ENCODE results near the gene CERS6.

CERS6 gene

GRCh38 chr2:168666339-168666738 lies 210.3 kb downstream of the CERS6 start:
- H3K4me1 Mint-ChIP-seq = peaks cover 11% of the 10 kb centered on the region
- ATAC-seq = peak; percentile 79

DNA sequence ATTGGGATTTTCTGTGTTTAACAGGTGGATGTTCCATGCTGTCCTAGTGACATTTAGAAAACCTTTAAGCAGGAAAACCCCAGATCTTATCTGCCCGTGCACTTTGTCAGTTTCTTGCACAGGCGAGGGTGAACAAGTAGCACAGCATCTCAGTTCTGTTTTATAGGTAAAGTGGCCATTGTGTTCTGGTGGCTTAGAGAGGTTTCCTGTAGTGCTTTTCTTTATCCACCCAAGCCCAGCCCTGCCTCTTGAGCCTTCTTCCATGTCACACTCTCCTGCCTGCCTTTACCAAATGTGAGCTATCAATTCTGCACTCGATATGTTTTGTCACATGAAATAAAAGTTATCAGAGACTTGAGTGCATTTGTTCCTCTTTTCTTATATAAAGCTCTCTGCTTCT lies 211.1 kb downstream of the CERS6 start:
- ATAC-seq = no peak
- DNase-seq (ENCODE audit: low spot score in 2 of 2) = no peak
- no peak overlapping the region for H3K27ac Mint-ChIP-seq
- H3K36me3 Mint-ChIP-seq = no peaks in the 10 kb centered on the region
- peaks cover 11% of the 10 kb centered on the region for H3K4me1 Mint-ChIP-seq
- H3K4me3 Mint-ChIP-seq = no peak overlapping the region
- no peaks in the 10 kb centered on the region for H3K9me3 Mint-ChIP-seq

More at GRCh38 chr2:168666339-168666738, 210.3 kb downstream of the CERS6 start:
- no peak for DNase-seq (ENCODE audit: low spot score in 2 of 2)
- no peak overlapping the region for H3K4me3 Mint-ChIP-seq
- no peaks in the 10 kb centered on the region for H3K36me3 Mint-ChIP-seq
- H3K27ac Mint-ChIP-seq = no peak overlapping the region
- no peaks in the 10 kb centered on the region for H3K9me3 Mint-ChIP-seq

GRCh38 chr2:168669151-168669550 lies 213.1 kb downstream of the CERS6 start:
- Mint-ChIP-seq H3K27ac (no peak overlapping the region), H3K4me1 (peaks cover 9% of the 10 kb centered on the region), H3K4me3 (no peak overlapping the region), H3K36me3 (no peaks in the 10 kb centered on the region), H3K9me3 (no peaks in the 10 kb centered on the region)
- DNase-seq (ENCODE audit: low spot score in 2 of 2) (no peak), ATAC-seq (no peak)

DNA sequence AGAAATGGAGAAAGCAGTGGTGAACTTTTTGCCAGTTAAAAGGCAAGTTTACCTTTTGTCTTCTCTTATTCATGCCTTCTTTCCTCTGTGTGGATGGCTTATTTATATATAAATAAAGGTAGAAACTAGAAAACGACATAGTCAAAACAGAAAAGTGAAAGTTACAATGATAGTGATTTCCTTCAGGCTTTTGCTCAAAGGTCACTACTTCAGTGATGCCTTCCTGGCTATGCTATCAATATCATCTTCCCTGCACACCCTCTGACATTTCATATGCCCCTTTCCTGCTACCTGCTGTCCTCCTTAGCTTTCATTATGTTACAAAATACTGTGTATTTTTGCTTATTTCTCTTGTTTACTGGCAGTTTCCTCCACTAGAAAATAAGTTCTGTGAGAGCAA lies 214.4 kb downstream of the CERS6 start:
- H3K9me3 Mint-ChIP-seq = no peaks in the 10 kb centered on the region
- ATAC-seq = no peak
- H3K36me3 Mint-ChIP-seq = no peaks in the 10 kb centered on the region
- no peak overlapping the region for H3K4me3 Mint-ChIP-seq
- no peak for DNase-seq (ENCODE audit: low spot score in 2 of 2)
- peaks cover 6% of the 10 kb centered on the region for H3K4me1 Mint-ChIP-seq
- H3K27ac Mint-ChIP-seq = no peak overlapping the region

- Mint-ChIP-seq H3K4me3 (no peak overlapping the region), H3K4me1 (no peaks in the 10 kb centered on the region), H3K36me3 (no peaks in the 10 kb centered on the region), H3K27ac (no peak overlapping the region), H3K9me3 (no peaks in the 10 kb centered on the region)
- no peak for DNase-seq (ENCODE audit: low spot score in 2 of 2)
- no peak for ATAC-seq
These were observed 215.9 kb downstream of the CERS6 start for GRCh38 chr2:168671932-168672331.

- Mint-ChIP-seq H3K27ac (no peak overlapping the region), H3K36me3 (no peaks in the 10 kb centered on the region), H3K4me3 (no peak overlapping the region), H3K9me3 (no peaks in the 10 kb centered on the region), H3K4me1 (no peaks in the 10 kb centered on the region)
- DNase-seq (ENCODE audit: low spot score in 2 of 2) (no peak), ATAC-seq (no peak)
These were observed 217.5 kb downstream of the CERS6 start for GRCh38 chr2:168673265-168674189.

DNA sequence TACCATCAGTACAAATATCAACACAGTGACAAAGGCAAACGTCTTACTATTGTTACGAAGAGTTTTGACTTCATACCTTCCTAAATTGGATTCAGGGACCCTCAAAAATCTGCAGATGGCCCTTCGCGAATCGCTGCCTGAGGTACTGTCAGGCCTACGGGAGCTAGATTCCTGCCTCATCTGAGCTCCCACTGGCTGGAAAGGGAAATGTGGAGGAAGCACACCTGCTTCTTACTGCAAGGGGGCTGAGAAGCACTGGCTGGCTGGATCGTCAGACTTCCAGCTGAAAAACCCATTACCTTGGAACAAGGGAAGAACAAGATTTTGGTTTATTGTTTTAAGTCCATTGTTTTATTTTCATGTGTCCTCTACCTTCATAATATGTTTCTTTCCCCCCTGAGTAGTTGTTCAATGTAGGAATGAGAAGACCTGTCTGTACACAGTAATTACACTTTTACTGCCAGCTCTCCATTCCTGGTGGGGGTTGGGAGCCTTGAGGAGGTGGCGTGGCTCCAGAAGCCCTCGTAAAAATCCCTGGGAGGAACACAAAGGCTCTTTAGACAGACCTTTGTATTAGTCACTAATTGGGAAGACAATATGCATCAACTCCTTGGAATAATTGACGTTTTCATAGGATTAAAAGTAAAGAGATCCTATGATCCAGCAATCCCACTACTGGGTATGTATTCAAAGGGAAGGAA lies 222.2 kb downstream of the CERS6 start:
- no peak overlapping the region for H3K27ac Mint-ChIP-seq
- ATAC-seq (no peak), DNase-seq (ENCODE audit: low spot score in 2 of 2) (no peak)
- no peaks in the 10 kb centered on the region for H3K9me3 Mint-ChIP-seq
- no peak overlapping the region for H3K4me3 Mint-ChIP-seq
- H3K36me3 Mint-ChIP-seq = no peaks in the 10 kb centered on the region
- H3K4me1 Mint-ChIP-seq = no peaks in the 10 kb centered on the region

GRCh38 chr2:168679081-168679480 lies 223.0 kb downstream of the CERS6 start:
- H3K4me3 Mint-ChIP-seq = no peak overlapping the region
- ATAC-seq = no peak

GRCh38 chr2:168679741-168680310 lies 223.8 kb downstream of the CERS6 start:
- Mint-ChIP-seq H3K27ac (no peak overlapping the region), H3K36me3 (no peaks in the 10 kb centered on the region), H3K4me1 (no peaks in the 10 kb centered on the region), H3K9me3 (no peaks in the 10 kb centered on the region), H3K4me3 (no peak overlapping the region)
- DNase-seq (ENCODE audit: low spot score in 2 of 2) (no peak), ATAC-seq (no peak)

More at GRCh38 chr2:168679081-168679480, 223.0 kb downstream of the CERS6 start:
- DNase-seq (ENCODE audit: low spot score in 2 of 2) = no peak
- H3K27ac Mint-ChIP-seq = no peak overlapping the region
- H3K9me3 Mint-ChIP-seq = no peaks in the 10 kb centered on the region
- H3K36me3 Mint-ChIP-seq = no peaks in the 10 kb centered on the region
- no peaks in the 10 kb centered on the region for H3K4me1 Mint-ChIP-seq

DNA sequence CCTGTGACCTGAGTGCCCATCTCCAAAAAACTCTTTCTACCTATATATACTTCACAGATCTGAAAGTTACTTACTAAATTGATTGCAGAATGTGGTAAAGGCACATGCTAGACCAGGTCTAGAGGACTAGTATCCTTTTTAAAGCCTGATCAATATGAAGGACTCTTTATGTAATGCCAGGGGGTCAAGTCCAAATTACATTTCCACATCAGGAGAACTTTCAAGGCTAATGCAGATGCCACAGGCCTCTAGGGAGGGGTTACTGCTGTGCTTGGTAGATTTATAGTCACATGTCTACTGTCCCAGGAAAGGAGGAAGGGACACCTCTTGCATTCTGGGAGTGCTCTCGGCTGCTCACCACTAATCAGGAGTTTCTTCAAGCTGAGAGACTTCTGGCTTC lies 227.9 kb downstream of the CERS6 start:
- ATAC-seq = no peak
- no peak overlapping the region for H3K4me3 Mint-ChIP-seq
- no peaks in the 10 kb centered on the region for H3K9me3 Mint-ChIP-seq
- DNase-seq (ENCODE audit: low spot score in 2 of 2) = no peak
- no peaks in the 10 kb centered on the region for H3K4me1 Mint-ChIP-seq
- no peaks in the 10 kb centered on the region for H3K36me3 Mint-ChIP-seq
- H3K27ac Mint-ChIP-seq = no peak overlapping the region

- H3K36me3 Mint-ChIP-seq = no peaks in the 10 kb centered on the region
These were observed 229.0 kb downstream of the CERS6 start for GRCh38 chr2:168684921-168685599.

DNA sequence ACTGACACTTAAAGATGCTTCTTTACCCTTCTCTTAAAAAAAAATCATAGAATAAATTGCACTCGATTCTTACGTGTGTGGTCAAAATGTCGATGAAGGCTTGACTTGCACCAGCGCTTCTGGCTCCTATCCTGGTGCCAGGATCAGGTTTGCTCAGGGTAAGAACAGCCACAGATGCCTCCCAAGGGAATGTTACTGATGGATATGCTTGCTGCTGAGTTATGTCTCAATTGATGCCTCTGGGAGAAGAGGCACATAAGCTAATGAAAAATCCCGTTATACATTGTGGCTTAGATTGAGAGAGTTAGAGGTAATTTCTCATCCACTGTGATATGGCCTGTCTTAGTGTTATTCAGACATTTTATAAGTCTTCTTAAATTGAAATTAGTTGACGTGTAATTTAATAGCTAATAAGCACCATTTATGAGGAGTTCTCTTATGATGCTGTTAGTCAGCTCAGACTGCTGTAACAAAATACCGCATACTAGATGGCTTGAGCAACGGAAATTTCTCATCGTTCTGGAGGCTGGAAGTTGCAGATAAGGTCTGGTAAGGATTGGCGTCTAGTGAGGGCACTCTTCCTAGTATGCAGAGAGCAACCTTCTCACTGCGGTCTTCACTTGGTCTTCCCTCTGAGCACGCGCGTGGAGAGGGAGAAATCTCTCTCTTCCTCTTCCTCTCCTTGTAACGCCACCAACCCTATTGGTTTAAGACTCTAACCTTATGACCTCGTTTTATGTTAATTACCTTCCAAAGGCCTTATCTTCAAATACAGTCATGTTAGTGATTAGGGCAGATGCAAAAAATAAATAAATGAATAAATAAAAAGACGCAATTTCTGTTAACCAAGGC lies 229.8 kb downstream of the CERS6 start:
- Mint-ChIP-seq H3K36me3 (no peaks in the 10 kb centered on the region), H3K4me3 (no peak overlapping the region), H3K9me3 (no peaks in the 10 kb centered on the region), H3K27ac (no peak overlapping the region), H3K4me1 (no peaks in the 10 kb centered on the region)
- no peak for DNase-seq (ENCODE audit: low spot score in 2 of 2)
- ATAC-seq = no peak

More at GRCh38 chr2:168684921-168685599, 229.0 kb downstream of the CERS6 start:
- Mint-ChIP-seq H3K4me1 (no peaks in the 10 kb centered on the region), H3K27ac (no peak overlapping the region), H3K9me3 (no peaks in the 10 kb centered on the region), H3K4me3 (no peak overlapping the region)
- ATAC-seq = no peak
- DNase-seq (ENCODE audit: low spot score in 2 of 2) = no peak

GRCh38 chr2:168686452-168687191 lies 230.6 kb downstream of the CERS6 start:
- no peak overlapping the region for H3K27ac Mint-ChIP-seq
- ATAC-seq (no peak), DNase-seq (ENCODE audit: low spot score in 2 of 2) (no peak)
- no peak overlapping the region for H3K4me3 Mint-ChIP-seq
- no peaks in the 10 kb centered on the region for H3K36me3 Mint-ChIP-seq
- no peaks in the 10 kb centered on the region for H3K4me1 Mint-ChIP-seq
- no peaks in the 10 kb centered on the region for H3K9me3 Mint-ChIP-seq

GRCh38 chr2:168687314-168687713 lies 231.2 kb downstream of the CERS6 start:
- H3K4me1 Mint-ChIP-seq = no peaks in the 10 kb centered on the region
- H3K9me3 Mint-ChIP-seq = no peaks in the 10 kb centered on the region
- no peak overlapping the region for H3K4me3 Mint-ChIP-seq
- H3K27ac Mint-ChIP-seq = no peak overlapping the region
- H3K36me3 Mint-ChIP-seq = no peaks in the 10 kb centered on the region
- ATAC-seq (no peak), DNase-seq (ENCODE audit: low spot score in 2 of 2) (no peak)

Measured in stimulated activated effector memory CD8-positive, alpha-beta T cell treated with anti-CD3 and anti-CD28 coated beads, Interleukin-12 subunit alpha, Interleukin-12 subunit beta, amount 100 ng/mL, for 72 hours (primary cell).